Hematopoietic multipotent progenitor cell treated with erythropoietin and hydrocortisone succinate and interleukin-3 and kit ligand, for 4 days (in vitro differentiated cells): ENCODE data around the gene GPR171.

Experiments used
- DNase-seq: peaks from one replicate; pipeline ENCODE4 v3.0.0-alpha.2; 2015

GPR171 gene

DNA sequence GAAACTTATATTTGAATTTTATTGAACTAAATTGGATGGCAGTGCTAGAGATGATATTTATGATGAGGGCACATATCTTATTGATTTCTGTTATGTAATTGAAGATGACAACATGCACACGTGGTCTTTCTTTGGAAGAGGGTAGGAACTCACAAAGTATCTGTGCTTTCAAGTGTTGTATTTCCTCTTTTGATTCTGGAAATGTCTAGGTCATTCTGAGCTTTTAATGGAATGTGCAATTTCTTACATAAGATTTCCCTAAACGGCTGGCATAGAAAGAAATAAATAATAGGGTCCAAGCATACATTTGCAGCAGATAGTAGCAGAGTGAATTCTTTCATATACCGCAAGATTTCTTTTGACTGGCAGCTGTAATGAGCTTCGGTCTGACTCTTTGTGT, 10.1 kb upstream of the GPR171 start:
- no peak for DNase-seq

DNA sequence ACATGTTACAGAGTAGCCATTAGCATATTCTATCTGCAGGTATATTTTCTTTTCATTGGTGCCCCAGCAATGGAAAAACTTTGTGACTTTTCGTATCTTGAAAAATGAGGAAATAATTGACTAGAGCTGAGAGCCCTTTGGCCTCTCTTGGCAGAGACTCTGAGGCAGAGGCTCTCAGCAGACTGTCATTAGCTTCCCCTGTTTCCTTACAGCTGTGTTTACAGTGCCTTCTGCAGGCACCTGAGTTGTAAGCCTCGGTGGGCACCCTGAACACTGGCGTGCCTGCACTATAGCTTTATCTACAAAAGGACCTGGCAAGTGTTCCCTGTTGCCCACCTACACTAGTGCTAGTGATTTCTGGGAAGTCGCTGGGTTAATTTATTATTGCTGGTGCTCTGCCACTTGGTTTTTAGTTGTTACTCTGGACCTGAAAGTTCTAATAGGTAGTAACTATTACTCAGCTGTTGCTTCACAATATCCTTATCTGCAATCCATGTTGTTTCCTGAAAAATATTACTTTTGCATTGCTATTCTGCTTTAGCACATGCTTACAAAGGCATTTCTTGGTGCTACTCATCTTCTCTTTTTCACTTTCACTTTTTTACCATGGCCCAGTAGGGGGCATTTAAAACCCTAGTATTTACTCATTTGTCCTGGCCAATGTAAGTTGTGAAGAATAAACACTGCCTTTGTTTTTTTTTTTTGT, 7.8 kb upstream of the GPR171 start:
- peak; percentile 64 for DNase-seq

GRCh38 chr3:151209654-151210053, 6.6 kb upstream of the GPR171 start:
- DNase-seq, result peak; percentile 31

DNA sequence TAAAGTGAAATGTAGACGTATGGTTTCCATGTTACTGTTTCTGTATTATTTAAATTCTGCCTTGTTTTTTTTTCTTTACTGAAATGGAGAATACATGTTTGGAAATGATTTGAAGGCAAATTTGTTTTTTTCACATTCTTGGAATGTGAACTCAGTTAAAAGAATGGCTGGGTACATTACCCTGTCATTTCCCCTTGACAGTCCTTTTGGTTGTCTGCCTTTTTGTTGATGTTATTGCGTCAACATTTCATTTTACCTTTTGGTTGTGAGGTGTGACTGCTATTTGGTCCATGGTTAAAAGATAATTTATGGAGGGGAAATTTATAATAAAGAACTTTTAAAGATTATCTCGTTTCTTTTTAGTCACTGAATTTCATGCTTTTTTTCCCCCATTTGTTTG, 3.2 kb upstream of the GPR171 start:
- DNase-seq, result no peak

- no peak for DNase-seq
These were observed 2.5 kb upstream of the GPR171 start for GRCh38 chr3:151205482-151205881.

DNA sequence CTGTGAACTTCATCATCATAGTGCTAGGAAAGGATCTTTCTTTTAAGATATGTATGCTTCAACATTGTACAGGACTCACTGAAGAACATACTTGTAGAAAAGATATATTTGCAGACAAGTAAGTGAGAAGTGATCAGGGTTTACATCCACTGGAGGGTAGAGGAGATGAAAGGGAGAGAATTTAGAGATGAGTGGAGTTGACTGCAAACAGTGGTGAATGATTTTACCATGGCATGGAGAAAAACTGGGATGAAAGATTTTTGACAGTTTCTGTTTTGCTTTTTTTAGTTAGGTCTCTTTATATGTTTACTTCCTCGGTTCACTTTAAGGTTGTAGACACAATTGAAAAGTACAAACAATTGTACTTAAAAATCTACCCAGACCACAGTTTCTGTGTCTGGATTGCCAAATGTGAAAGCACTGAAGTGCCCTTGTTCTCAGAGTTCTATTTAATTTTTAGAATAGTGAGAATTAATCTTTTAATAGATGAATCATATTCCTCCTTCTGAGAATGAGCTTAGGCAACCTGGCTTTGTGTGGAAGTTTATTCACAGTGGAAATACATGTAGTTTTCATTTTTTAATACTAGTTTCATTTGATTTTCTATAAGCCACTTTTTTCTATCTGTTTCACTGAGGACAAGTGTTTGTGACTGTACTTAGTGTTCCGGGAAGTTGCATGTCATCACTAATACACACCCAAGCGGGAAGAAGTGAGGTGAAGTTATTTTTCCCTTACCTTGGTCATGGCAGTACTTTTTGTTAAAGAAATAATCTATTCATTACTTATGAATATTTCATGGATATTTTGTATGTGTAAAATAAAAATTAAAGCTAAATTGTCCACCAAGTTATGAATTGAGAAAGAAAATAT, 1.8 kb upstream of the GPR171 start:
- no peak for DNase-seq

- no peak for DNase-seq
These were observed 1.8 kb downstream of the GPR171 start for GRCh38 chr3:151201051-151201730.

GRCh38 chr3:151200586-151200985, 2.4 kb downstream of the GPR171 start:
- DNase-seq, result no peak

DNA sequence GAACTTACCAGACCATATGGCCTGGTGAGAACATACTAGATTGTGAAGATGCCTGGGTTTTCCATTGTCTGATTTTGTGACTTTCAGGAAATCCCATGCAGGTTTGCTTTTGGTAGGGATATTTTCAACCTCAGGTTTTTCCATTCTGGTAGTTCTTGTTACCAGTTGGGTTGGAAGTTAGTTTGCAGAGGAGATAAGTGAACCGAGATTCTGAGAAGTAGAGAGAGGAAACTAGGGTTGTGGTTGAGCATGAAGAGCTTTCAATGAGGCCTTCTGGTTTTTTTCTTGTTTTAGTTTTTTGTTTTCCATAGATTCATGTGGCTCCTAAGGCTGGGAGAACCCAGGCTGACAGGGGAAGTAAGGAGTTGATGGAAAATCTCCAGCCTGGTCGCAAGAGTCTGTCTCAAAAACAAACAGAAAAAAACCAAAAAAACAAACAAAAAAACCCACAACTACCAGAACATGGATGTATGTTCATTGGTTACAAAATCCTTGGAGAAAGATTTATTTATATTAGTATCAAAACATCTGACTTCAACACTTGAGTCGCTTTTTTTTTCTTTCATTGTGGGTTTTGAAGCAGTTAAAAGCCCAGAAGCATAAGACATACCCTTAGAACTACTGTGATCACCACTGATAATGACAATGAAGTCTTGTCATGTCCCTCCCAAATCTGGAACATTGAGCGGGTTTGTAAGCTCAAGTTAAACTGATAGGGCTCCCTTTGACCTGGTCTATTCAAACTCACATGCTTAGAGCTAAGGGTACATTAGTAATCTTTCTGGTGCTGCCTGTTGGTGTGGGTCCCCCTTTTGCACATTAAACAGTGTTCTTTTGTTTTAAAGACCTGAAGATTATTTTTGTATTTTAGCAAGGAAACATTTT, 3.2 kb downstream of the GPR171 start:
- DNase-seq, result peak; percentile 39

DNA sequence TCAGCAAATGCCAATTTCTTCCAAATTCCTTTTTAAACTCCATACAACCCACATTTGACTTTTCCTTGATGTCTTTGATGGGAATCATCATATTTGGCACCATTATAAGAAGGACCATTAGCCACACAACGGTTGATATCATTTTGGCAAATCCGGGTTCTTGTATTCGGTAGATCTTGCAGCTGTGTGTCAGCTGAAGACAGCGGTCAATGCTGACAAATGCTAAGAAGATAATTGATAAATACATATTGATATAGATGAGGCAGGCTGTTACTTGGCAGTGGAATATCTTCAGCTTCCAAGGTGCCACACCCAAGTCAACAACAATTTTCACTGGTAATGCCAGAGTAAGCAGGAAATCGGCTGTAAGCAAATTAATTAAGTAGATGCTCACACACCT, 4.2 kb downstream of the GPR171 start:
- no peak for DNase-seq

DNA sequence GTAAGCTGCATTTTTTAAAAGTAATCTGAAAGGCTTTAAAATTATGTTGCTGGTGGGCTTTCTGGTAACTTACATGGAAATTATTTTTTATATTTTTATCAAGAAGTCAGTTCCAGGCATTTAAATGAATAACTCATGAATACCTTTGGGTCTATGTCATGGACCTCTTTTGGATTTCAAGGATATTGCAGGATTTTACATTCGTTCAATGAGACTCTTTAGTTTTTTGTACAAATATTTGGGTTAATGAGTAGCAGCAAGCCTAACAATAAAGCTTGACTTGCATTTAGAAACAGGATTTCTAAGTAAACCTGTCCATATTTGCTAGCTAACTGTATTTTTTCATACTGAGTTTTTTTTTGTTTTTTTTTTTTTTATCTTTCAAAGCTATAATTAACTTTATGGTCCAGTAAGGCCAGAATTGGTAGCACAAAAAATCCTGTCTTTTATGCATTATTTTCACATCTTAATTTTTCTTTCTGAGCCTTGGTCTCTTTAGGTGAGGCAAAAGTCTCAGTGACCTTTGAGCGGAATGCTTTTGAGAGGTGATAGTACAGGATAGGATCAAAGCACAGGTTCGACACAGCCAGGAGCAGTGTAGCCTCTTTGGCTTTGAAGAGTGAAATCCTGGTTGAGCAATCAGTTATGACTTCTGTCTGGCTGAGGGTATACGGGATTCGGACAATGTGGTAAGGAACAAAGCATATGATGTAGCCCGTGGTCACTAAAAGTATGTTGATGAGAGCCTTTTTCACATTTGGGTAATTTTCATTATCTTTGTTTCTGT, 4.8 kb downstream of the GPR171 start:
- DNase-seq, result no peak

DNA sequence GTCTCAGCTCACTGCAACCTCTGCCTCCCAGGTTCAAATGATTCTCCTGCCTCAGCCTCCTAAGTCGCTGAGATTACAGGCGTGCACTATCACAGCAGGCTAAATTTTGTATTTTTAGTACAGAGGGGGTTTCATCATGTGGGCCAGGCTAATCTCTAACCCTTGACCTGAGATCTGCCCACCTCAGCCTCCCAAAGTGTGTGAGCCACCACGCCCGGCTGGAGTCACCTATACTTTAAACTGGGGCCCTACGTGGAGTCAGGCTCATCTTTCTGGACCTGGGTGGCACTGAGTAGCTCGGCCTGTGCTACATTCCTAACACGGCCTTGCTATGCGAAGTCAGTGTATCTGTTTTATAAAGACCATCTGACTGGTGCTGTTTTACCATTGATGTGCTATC, 5.8 kb downstream of the GPR171 start:
- no peak for DNase-seq

GRCh38 chr3:151196434-151196833, 6.6 kb downstream of the GPR171 start:
- DNase-seq, result no peak

DNA sequence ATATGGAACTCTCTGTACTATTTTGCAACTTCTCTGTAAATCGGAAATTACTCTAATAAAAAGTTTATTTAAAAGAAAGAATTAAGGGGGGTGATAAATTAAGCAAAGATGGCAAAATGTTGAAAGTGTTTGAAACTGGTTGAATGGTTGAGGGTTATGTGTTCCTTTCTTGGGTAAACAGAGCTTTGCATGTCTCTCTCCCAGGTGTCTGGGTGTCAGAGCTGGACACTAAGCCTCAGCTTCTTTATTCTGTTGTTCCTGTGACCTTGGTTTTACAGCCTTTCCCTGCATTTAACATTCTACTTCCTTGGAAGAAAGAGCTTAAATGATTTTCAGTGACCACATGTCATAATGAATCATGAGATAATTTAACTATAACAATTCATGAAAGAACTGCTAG, 7.2 kb downstream of the GPR171 start:
- DNase-seq, result no peak

GRCh38 chr3:151192545-151192944, 10.5 kb downstream of the GPR171 start:
- DNase-seq, result no peak

DNA sequence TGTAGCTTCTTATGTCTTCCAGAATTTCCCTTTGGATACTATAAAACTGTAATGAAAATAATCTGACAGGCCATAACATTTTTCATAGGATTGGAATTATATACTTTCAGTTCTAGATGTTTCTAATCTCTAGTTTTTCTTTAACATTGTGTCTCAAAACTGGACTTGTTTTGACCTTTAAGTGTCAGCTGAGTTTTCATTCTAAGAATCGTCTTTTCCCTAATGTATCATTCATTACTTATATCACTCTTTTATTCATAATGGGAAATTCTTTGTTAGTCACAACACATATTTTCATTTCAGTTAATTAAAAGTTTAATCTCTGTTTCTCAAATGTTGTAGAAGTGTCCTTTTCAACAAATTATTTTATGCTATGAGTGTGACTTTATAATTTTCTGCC, 11.9 kb downstream of the GPR171 start:
- DNase-seq, result no peak

DNA sequence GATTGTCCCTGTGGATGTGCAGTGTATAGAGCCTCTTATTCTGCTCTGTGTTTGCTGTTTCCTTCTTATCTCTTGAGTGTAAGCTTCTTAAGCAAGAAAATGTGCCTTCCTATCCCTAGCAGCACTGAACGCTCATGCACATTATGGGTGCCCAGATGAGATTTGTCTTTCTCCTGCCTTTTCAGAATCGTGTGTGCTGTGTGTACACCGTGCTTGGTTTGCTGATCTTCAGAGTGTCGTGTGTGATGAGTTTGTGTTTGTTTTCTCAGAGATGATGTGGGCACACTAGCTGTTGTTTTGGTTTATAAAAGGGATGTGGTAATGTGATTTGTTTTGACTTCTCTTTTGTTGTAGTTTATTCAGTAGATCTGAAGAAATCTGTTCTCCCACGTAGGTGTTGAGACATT, 19.7 kb downstream of the GPR171 start:
- no peak for DNase-seq

DNA sequence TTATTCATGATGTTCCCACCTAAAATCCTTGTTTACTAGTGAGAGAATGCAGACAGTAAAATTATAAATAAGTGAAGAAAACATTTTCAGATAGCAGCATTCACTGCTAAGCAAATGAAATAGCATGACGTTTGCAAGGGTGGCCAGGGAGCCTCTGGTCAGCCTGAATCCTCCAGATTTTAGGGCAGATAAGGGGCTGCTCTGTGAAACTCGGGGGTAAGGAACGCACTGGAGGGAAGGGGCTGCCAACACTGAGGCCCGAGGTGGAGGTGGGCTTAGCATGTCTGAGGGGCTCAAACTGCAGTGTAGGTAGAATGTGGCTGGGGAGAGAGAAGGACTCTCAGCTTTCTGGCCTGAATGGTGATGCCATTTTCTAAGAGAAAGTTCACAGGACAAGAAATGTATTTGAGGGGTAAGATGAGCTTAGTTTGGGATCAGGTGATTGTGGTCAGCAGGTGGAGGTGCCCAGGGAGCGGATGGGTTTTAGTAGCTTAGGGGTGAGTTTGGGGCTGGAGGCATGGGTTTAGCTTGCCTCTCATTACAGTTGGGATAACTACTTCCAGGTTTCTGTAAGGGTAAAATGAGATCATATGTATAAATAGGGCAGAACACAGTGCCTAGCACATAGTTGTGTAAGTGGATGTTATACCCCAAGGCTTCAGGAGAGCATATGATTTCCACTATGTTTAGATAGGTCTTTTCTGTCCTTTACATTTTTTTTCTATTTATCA, 20.5 kb downstream of the GPR171 start:
- DNase-seq, result no peak

GRCh38 chr3:151178208-151178845, 24.7 kb downstream of the GPR171 start:
- no peak for DNase-seq

GRCh38 chr3:151175952-151176351, 27.1 kb downstream of the GPR171 start:
- no peak for DNase-seq

GRCh38 chr3:151174351-151174750, 28.7 kb downstream of the GPR171 start:
- peak; percentile 39 for DNase-seq
